ENCODE data around the gene NGEF.

- TF ChIP-seq EZH2 (IDR thresholded peaks at IDR 0.05; ENCODE audit: borderline replicate concordance, low read length) (no peak), CTCF (conservative IDR thresholded peaks at IDR 0.05 in 1 of 2, IDR thresholded peaks at IDR 0.05 in 1 of 2; ENCODE audit: extremely low read depth in 1 of 2, insufficient read depth in 1 of 2, low read depth in 1 of 2, low read length in 2 of 2) (no peak)
These were observed 8.0 kb downstream of the NGEF start for GRCh38 chr2:233005096-233005495.
